Measurements from ENCODE around the gene SEPTIN1.

GRCh38 chr16:30361180-30361579 is 21.2 kb downstream of the SEPTIN1 start:
- TF ChIP-seq CTCF (IDR thresholded peaks at IDR 0.05) (no peak), EP300 (IDR thresholded peaks at IDR 0.05; ENCODE audit: low read depth) (no peak), POLR2AphosphoS5 (IDR thresholded peaks at IDR 0.05) (no peak)

All from transverse colon (tissue), 4 donors.